H1 (cell line): Measurements from ENCODE around the gene FYB2. TPM values are rescaled to one million over a fixed set of nuclear protein-coding genes. Genes with fewer than 3 reads are reported as not detected.

Experiments used
- HDAC6 ChIP-seq: IDR thresholded peaks from one replicate; pipeline ENCODE4 v1.7.1; 2012; ENCODE audit warnings: low read depth, mild to moderate bottlenecking, inconsistent platforms, low read length, moderate library complexity
- NRF1 ChIP-seq: IDR thresholded peaks from 2 replicates; pipeline ENCODE4 v1.6.1; 2011; ENCODE audit warnings: mild to moderate bottlenecking, low read depth, low read length, improper control_type of control experiment
- POLR2A ChIP-seq, 2 experiments: IDR thresholded peaks; 1 replicate in 1 of 2; 2 replicates in 1 of 2; pipeline ENCODE4 v1.6.1; 2011; ENCODE audit warnings: low read depth in 2 of 2, low read length in 2 of 2, mild to moderate bottlenecking in 2 of 2; ENCODE audit errors: control extremely low read depth in 1 of 2
- RBBP5 ChIP-seq: IDR thresholded peaks from 2 replicates; pipeline ENCODE4 v1.7.1; 2012; ENCODE audit warnings: low read depth, mild to moderate bottlenecking, inconsistent platforms, low read length, moderate library complexity, borderline replicate concordance
- SIN3A ChIP-seq, 2 experiments: IDR thresholded peaks in 1 of 2; conservative IDR thresholded peaks in 1 of 2; 2 replicates each; pipeline ENCODE4 v1.6.1; 2011 to 2012; ENCODE audit warnings: low read length in 2 of 2, improper control_type of control experiment in 1 of 2, low read depth in 1 of 2, mild to moderate bottlenecking in 1 of 2
- SP2 ChIP-seq: IDR thresholded peaks from 2 replicates; pipeline ENCODE4 v1.6.1; 2012; ENCODE audit warnings: mild to moderate bottlenecking, low read length, inconsistent platforms
- TAF1 ChIP-seq: IDR thresholded peaks from 2 replicates; pipeline ENCODE4 v1.6.1; 2011; ENCODE audit warnings: mild to moderate bottlenecking, low read depth, low read length
- TAF7 ChIP-seq: optimal IDR thresholded peaks from 2 replicates; pipeline ENCODE3; 2011; ENCODE audit warnings: low read depth, mild to moderate bottlenecking, inconsistent platforms, low read length, moderate library complexity, borderline replicate concordance
- TEAD4 ChIP-seq: IDR thresholded peaks from 2 replicates; pipeline ENCODE4 v1.6.1; 2012; ENCODE audit warnings: low read depth, low read length, inconsistent platforms, mixed read lengths
- YY1 ChIP-seq: IDR thresholded peaks from 2 replicates; pipeline ENCODE4 v1.6.1; 2011; ENCODE audit warnings: low read depth, mild to moderate bottlenecking, low read length
- polyA plus RNA-seq, 7 experiments: library from polyadenylated mRNA; depleted of rRNA in 3 of 7; stranded (reverse) in 5 of 7; unstranded in 2 of 7; fragments of >200 nt in 5 of 7; fragments of 200-250 nt in 2 of 7; gene quantifications; 1 replicate in 5 of 7; 2 replicates in 1 of 7; 4 replicates in 1 of 7; pipeline versions ENCODE4 v1.2.1 to v1.2.3, GENCODE V29; 2011 to 2013; ENCODE audit warnings: missing spikeins in 2 of 7, mixed read lengths in 2 of 7
- total RNA-seq: library from RNA; stranded (reverse); fragmentation: NEBNext Ultra II Directional; extraction: Animal tissue kit (Norgen Biotek cat#: 25700); gene quantifications from 2 replicates; pipeline ENCODE4 v1.2.1, GENCODE V29; 2021
- TF ChIP-seq, protein P1 (sequence below): fragments of 300-600 bp; sonication (generic); IDR thresholded peaks from 2 replicates; pipeline ENCODE4 v1.7.1; 2012; ENCODE audit warnings: low read length, moderate library complexity, mild to moderate bottlenecking, inconsistent platforms; ENCODE audit not compliant: insufficient replicate concordance
- TF ChIP-seq, protein P2 (sequence below): IDR thresholded peaks from 2 replicates; pipeline ENCODE4 v1.6.1; 2011; ENCODE audit warnings: low read length, improper control_type of control experiment

The FYB2 gene
- total and polyA plus RNA-seq, 2 of the 8 experiments (the other 6 are each of a cell fraction or from before 2014, with no cell fraction given), result 0.11 to 0.17 TPM

DNA sequence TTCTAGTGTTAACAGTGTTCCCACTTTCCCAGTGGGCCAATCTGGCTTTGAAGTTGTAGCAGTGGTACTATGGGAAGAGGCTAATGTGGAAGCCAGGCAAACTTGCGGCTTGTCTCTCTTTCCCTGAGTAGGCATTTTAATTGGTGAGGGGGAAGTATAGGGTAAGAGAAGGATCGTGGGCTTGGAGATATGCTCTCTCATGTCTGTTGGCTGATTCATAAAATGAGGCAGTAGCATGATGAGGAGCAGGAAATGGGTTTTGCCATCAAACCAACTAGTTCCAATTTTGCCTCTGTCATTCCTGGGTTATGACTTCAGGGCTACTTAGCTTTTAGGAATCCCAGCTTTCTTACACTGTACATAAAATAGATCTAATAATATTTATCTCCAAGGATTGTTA lies 47.5 kb upstream of the FYB2 start (continued):
- TF ChIP-seq, protein P1, sequence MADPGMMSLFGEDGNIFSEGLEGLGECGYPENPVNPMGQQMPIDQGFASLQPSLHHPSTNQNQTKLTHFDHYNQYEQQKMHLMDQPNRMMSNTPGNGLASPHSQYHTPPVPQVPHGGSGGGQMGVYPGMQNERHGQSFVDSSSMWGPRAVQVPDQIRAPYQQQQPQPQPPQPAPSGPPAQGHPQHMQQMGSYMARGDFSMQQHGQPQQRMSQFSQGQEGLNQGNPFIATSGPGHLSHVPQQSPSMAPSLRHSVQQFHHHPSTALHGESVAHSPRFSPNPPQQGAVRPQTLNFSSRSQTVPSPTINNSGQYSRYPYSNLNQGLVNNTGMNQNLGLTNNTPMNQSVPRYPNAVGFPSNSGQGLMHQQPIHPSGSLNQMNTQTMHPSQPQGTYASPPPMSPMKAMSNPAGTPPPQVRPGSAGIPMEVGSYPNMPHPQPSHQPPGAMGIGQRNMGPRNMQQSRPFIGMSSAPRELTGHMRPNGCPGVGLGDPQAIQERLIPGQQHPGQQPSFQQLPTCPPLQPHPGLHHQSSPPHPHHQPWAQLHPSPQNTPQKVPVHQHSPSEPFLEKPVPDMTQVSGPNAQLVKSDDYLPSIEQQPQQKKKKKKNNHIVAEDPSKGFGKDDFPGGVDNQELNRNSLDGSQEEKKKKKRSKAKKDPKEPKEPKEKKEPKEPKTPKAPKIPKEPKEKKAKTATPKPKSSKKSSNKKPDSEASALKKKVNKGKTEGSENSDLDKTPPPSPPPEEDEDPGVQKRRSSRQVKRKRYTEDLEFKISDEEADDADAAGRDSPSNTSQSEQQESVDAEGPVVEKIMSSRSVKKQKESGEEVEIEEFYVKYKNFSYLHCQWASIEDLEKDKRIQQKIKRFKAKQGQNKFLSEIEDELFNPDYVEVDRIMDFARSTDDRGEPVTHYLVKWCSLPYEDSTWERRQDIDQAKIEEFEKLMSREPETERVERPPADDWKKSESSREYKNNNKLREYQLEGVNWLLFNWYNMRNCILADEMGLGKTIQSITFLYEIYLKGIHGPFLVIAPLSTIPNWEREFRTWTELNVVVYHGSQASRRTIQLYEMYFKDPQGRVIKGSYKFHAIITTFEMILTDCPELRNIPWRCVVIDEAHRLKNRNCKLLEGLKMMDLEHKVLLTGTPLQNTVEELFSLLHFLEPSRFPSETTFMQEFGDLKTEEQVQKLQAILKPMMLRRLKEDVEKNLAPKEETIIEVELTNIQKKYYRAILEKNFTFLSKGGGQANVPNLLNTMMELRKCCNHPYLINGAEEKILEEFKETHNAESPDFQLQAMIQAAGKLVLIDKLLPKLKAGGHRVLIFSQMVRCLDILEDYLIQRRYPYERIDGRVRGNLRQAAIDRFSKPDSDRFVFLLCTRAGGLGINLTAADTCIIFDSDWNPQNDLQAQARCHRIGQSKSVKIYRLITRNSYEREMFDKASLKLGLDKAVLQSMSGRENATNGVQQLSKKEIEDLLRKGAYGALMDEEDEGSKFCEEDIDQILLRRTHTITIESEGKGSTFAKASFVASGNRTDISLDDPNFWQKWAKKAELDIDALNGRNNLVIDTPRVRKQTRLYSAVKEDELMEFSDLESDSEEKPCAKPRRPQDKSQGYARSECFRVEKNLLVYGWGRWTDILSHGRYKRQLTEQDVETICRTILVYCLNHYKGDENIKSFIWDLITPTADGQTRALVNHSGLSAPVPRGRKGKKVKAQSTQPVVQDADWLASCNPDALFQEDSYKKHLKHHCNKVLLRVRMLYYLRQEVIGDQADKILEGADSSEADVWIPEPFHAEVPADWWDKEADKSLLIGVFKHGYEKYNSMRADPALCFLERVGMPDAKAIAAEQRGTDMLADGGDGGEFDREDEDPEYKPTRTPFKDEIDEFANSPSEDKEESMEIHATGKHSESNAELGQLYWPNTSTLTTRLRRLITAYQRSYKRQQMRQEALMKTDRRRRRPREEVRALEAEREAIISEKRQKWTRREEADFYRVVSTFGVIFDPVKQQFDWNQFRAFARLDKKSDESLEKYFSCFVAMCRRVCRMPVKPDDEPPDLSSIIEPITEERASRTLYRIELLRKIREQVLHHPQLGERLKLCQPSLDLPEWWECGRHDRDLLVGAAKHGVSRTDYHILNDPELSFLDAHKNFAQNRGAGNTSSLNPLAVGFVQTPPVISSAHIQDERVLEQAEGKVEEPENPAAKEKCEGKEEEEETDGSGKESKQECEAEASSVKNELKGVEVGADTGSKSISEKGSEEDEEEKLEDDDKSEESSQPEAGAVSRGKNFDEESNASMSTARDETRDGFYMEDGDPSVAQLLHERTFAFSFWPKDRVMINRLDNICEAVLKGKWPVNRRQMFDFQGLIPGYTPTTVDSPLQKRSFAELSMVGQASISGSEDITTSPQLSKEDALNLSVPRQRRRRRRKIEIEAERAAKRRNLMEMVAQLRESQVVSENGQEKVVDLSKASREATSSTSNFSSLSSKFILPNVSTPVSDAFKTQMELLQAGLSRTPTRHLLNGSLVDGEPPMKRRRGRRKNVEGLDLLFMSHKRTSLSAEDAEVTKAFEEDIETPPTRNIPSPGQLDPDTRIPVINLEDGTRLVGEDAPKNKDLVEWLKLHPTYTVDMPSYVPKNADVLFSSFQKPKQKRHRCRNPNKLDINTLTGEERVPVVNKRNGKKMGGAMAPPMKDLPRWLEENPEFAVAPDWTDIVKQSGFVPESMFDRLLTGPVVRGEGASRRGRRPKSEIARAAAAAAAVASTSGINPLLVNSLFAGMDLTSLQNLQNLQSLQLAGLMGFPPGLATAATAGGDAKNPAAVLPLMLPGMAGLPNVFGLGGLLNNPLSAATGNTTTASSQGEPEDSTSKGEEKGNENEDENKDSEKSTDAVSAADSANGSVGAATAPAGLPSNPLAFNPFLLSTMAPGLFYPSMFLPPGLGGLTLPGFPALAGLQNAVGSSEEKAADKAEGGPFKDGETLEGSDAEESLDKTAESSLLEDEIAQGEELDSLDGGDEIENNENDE, result no peak
- TF ChIP-seq SIN3A (conservative IDR thresholded peaks at IDR 0.05 in 1 of 2, IDR thresholded peaks at IDR 0.05 in 1 of 2; ENCODE audit: low read depth in 1 of 2, low read length in 2 of 2), result no peak
- TF ChIP-seq YY1, result no peak
- TF ChIP-seq NRF1, result no peak
- no peak for TF ChIP-seq TEAD4
- no peak for TF ChIP-seq POLR2A (IDR thresholded peaks at IDR 0.05; ENCODE audit: control extremely low read depth in 1 of 2, low read depth in 2 of 2, low read length in 2 of 2)
- TF ChIP-seq HDAC6, result no peak
- TF ChIP-seq, protein P2, sequence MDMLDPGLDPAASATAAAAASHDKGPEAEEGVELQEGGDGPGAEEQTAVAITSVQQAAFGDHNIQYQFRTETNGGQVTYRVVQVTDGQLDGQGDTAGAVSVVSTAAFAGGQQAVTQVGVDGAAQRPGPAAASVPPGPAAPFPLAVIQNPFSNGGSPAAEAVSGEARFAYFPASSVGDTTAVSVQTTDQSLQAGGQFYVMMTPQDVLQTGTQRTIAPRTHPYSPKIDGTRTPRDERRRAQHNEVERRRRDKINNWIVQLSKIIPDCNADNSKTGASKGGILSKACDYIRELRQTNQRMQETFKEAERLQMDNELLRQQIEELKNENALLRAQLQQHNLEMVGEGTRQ, result no peak
- no peak for TF ChIP-seq RBBP5
- no peak for TF ChIP-seq SP2
- TF ChIP-seq TAF1, result no peak
- no peak for TF ChIP-seq TAF7
